Lung (tissue), 12 donors: ENCODE data around the gene ASIC2. TPM values are rescaled to one million over a fixed set of nuclear protein-coding genes. Genes with fewer than 3 reads are reported as not detected.
"Not testable (repeated sequence)": the region's sequence is repeated elsewhere in the genome, so short reads cannot be mapped to it uniquely, and the experiment has no call there.

Experiments
- ATAC-seq: fragments of 200-7000 bp; cut with Tn5 transposase; one replicate; pipeline ENCODE4 v1.9.1; 2020; ENCODE audit warnings: moderate number of reproducible peaks; ENCODE audit not compliant: insufficient read depth, low FRiP score
- DNase-seq, 3 donors: peaks; one replicate each; pipeline ENCODE4 v3.0.0-alpha.2; 2013 to 2017
- H3K27ac ChIP-seq, 2 donors: one replicate each; pipeline ENCODE4 v1.5.1; 2013; ENCODE audit warnings: mild to moderate bottlenecking in 2 of 2, moderate library complexity in 2 of 2, control low read depth in 1 of 2, inconsistent platforms in 1 of 2, low read depth in 1 of 2, low read length in 1 of 2
- H3K27me3 ChIP-seq, 3 donors: one replicate each; pipeline ENCODE4 v1.5.1; 2013; ENCODE audit warnings: low read length in 2 of 3; ENCODE audit not compliant: control insufficient read depth in 3 of 3, insufficient read depth in 3 of 3
- H3K36me3 ChIP-seq, 4 donors: one replicate each; pipeline ENCODE4 v1.5.1; 2013; ENCODE audit warnings: low read length in 4 of 4, mild to moderate bottlenecking in 1 of 4, moderate library complexity in 1 of 4; ENCODE audit not compliant: control insufficient read depth in 4 of 4, insufficient read depth in 4 of 4
- H3K4me1 ChIP-seq, 5 donors: one replicate each; pipeline ENCODE4 v1.5.1; 2013; ENCODE audit warnings: low read length in 5 of 5, mild to moderate bottlenecking in 2 of 5, moderate library complexity in 1 of 5; ENCODE audit not compliant: control insufficient read depth in 5 of 5, insufficient read depth in 5 of 5
- H3K4me3 ChIP-seq: one replicate; pipeline ENCODE4 v1.5.1; 2013; ENCODE audit warnings: mild to moderate bottlenecking, control low read depth, moderate library complexity
- H3K9ac ChIP-seq, 2 donors: one replicate each; pipeline ENCODE4 v1.5.1; 2013; ENCODE audit warnings: low read length in 2 of 2, control low read depth in 1 of 2; ENCODE audit not compliant: insufficient read depth in 1 of 2
- H3K9me3 ChIP-seq, 4 donors: one replicate each; pipeline ENCODE4 v1.5.1; 2013; ENCODE audit warnings: low read length in 3 of 4, mild to moderate bottlenecking in 1 of 4, moderate library complexity in 1 of 4; ENCODE audit not compliant: control insufficient read depth in 4 of 4, insufficient read depth in 3 of 4
- CTCF ChIP-seq: IDR thresholded peaks from 2 replicates; pipeline ENCODE4 v1.5.1; 2012; ENCODE audit warnings: mild to moderate bottlenecking; ENCODE audit errors: control extremely low read depth, extremely low read depth
- WGBS, 2 donors: extraction: QIAGEN DNeasy Blood & Tissue Kit; methylation state at CpG; one replicate each; pipeline ENCODE4 v1.1.7; 2013; 5-methylcytosine and 5-hydroxymethylcytosine counted together
- polyA plus RNA-seq, 2 donors: library from polyadenylated mRNA; stranded (reverse); fragments of 200-250 nt; gene quantifications; one replicate each; pipeline ENCODE4 v1.2.1, GENCODE V29; 2013
- total RNA-seq, 2 donors: library from RNA; depleted of rRNA in 1 of 2; stranded (reverse); fragments of >200 nt in 1 of 2; gene quantifications; one replicate each; pipeline ENCODE4 v1.2.1, GENCODE V29; 2014 to 2021
- donor health status: control.
- donor health status: control.
- donor health status: Bipolar disorder and iron deficiency.
- donor health status: healthy.
- donor health status: DM: yes; HTN: yes; CAD: no.

Gene ASIC2
- total and polyA plus RNA-seq, 4 donors = 0.03 to 0.28 (median 0.14) TPM; not detected in 1

GRCh38 chr17:32976131-32976530 is 317.0 kb downstream of the ASIC2 start:
- peaks cover 0 to 4% (median 0%) of the 10 kb centered on the region in 3 donors for H3K27me3 ChIP-seq
- no peak for TF ChIP-seq CTCF
- ATAC-seq (no peak), DNase-seq (no peak)
- no peaks in the 10 kb centered on the region for H3K4me1 ChIP-seq
- peaks cover 0 to 3% (median 0%) of the 10 kb centered on the region in 4 donors for H3K9me3 ChIP-seq
- no peaks in the 10 kb centered on the region for H3K36me3 ChIP-seq
- H3K9ac ChIP-seq = no peak overlapping the region
- 66 to 71% methylated on average over 4 of the region's 4 CpGs for WGBS, 2 donors
- H3K4me3 ChIP-seq = no peak overlapping the region
- no peak overlapping the region for H3K27ac ChIP-seq

- ATAC-seq (peak; percentile 34), DNase-seq (no peak)
- Histone ChIP-seq H3K36me3 (no peaks in the 10 kb centered on the region), H3K27me3 (no peaks in the 10 kb centered on the region), H3K9ac (no peak overlapping the region), H3K9me3 (peaks cover 0 to 1% (median 0%) of the 10 kb centered on the region in 4 donors), H3K4me1 (no peaks in the 10 kb centered on the region), H3K27ac (no peak overlapping the region), H3K4me3 (no peak overlapping the region)
- TF ChIP-seq CTCF = no peak
- 30 to 42% methylated on average over 1 of the region's 1 CpG for WGBS, 2 donors
These were observed 321.9 kb downstream of the ASIC2 start for GRCh38 chr17:32971171-32971570.

GRCh38 chr17:32970281-32970680 is 322.8 kb downstream of the ASIC2 start:
- Histone ChIP-seq H3K4me1 (no peaks in the 10 kb centered on the region), H3K4me3 (no peak overlapping the region), H3K27ac (no peak overlapping the region), H3K36me3 (no peaks in the 10 kb centered on the region), H3K27me3 (no peaks in the 10 kb centered on the region), H3K9me3 (peaks cover 0 to 1% (median 0%) of the 10 kb centered on the region in 4 donors), H3K9ac (no peak overlapping the region)
- TF ChIP-seq CTCF = no peak
- DNase-seq (no peak), ATAC-seq (no peak)
- WGBS, 2 donors = 86 to 87% methylated on average over 3 of the region's 3 CpGs

- ATAC-seq, H3K36me3 ChIP-seq, H3K9ac ChIP-seq, DNase-seq, H3K27me3 ChIP-seq, H3K4me3 ChIP-seq, H3K27ac ChIP-seq, H3K4me1 ChIP-seq, H3K9me3 ChIP-seq: not testable (repeated sequence)
- 86 to 92% methylated on average over 4 of the region's 4 CpGs for WGBS, 2 donors
These were observed 323.9 kb downstream of the ASIC2 start for GRCh38 chr17:32969231-32969630.
